SK-N-SH treated with all-trans-retinoic acid at 6 μM for 48 hours (cell line): ENCODE measurements around the gene UNC119B.

Source experiments
- ARNTL ChIP-seq: fragments of 450-650 bp; formaldehyde crosslinking; IDR thresholded peaks from 2 replicates; pipeline ENCODE4 v1.5.0; 2020; ENCODE audit warnings: low read depth, mild to moderate bottlenecking, moderate library complexity, borderline replicate concordance
- CREB5 ChIP-seq: fragments of 250-450 bp; sonication (Bioruptor Pico); IDR thresholded peaks from 2 replicates; pipeline ENCODE4 v1.5.1; 2020; ENCODE audit warnings: low read depth, mild to moderate bottlenecking, moderate library complexity
- PATZ1 ChIP-seq: fragments of 250-450 bp; sonication (Bioruptor Pico); IDR thresholded peaks from 2 replicates; pipeline ENCODE4 v1.8.0; 2020; ENCODE audit warnings: mild to moderate bottlenecking, moderate library complexity, borderline replicate concordance
- POU6F1 ChIP-seq: fragments of 250-450 bp; sonication (Bioruptor Pico); IDR thresholded peaks from 2 replicates; pipeline ENCODE4 v1.8.0; 2021; ENCODE audit warnings: low read depth, mild to moderate bottlenecking, moderate library complexity, borderline replicate concordance
- RARB ChIP-seq: fragments of 250-450 bp; sonication (Bioruptor Pico); IDR thresholded peaks from 2 replicates; pipeline ENCODE4 v1.8.0; 2021; ENCODE audit warnings: mild to moderate bottlenecking, moderate library complexity
- SNAI2 ChIP-seq: fragments of 250-450 bp; sonication (Bioruptor Pico); IDR thresholded peaks from 2 replicates; pipeline ENCODE4 v1.5.0; 2020; ENCODE audit warnings: mild to moderate bottlenecking, moderate library complexity

- TF ChIP-seq POU6F1 (CRISPR knock-in tag) = no peak
- TF ChIP-seq CREB5 = no peak
- TF ChIP-seq PATZ1 (CRISPR knock-in tag) = no peak
- no peak for TF ChIP-seq ARNTL (CRISPR knock-in tag)
- TF ChIP-seq SNAI2 (CRISPR knock-in tag) = no peak
- TF ChIP-seq RARB (CRISPR knock-in tag) = no peak
Measured at GRCh38 chr12:120734210-120734609, 24.0 kb downstream of the UNC119B start.
